ENCODE results near the gene STRN3.

DNA sequence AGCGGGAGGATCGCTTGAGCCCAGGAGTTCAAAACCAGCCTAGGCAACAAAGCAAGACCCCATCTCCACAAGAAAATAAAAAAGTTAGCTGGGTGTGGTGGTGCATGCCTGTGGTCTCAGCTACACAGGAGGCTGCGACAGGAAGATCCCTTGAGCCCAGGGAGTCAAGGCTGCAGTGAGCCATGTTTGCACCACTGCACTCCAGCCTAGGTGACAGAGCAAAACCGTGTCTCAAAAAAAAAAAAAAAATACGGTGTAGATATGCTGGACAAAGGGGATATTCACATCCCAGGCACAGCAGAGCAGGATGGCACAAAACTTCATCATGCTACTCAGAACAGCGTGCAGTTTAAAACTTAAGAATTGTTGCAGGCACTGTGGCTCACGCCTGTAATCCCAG is 24.8 kb upstream of the STRN3 start:
- TF ChIP-seq, protein P1, sequence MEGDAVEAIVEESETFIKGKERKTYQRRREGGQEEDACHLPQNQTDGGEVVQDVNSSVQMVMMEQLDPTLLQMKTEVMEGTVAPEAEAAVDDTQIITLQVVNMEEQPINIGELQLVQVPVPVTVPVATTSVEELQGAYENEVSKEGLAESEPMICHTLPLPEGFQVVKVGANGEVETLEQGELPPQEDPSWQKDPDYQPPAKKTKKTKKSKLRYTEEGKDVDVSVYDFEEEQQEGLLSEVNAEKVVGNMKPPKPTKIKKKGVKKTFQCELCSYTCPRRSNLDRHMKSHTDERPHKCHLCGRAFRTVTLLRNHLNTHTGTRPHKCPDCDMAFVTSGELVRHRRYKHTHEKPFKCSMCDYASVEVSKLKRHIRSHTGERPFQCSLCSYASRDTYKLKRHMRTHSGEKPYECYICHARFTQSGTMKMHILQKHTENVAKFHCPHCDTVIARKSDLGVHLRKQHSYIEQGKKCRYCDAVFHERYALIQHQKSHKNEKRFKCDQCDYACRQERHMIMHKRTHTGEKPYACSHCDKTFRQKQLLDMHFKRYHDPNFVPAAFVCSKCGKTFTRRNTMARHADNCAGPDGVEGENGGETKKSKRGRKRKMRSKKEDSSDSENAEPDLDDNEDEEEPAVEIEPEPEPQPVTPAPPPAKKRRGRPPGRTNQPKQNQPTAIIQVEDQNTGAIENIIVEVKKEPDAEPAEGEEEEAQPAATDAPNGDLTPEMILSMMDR (IDR thresholded peaks at IDR 0.05; ENCODE audit: low read depth, low read length, missing input control), result no peak
- TF ChIP-seq JUND (IDR thresholded peaks at IDR 0.05), result no peak
- TF ChIP-seq, protein P2, sequence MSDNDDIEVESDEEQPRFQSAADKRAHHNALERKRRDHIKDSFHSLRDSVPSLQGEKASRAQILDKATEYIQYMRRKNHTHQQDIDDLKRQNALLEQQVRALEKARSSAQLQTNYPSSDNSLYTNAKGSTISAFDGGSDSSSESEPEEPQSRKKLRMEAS (IDR thresholded peaks at IDR 0.05), result no peak
- no peak for TF ChIP-seq GABPA (IDR thresholded peaks at IDR 0.05 in 1 of 2, conservative IDR thresholded peaks at IDR 0.05 in 1 of 2)
- TF ChIP-seq YY1 (IDR thresholded peaks at IDR 0.05), result no peak
- TF ChIP-seq EGR1 (IDR thresholded peaks at IDR 0.05; ENCODE audit: low read depth in 2 of 2), result no peak
- no peak for TF ChIP-seq SP1 (IDR thresholded peaks at IDR 0.05)
- TF ChIP-seq TAF1 (conservative IDR thresholded peaks at IDR 0.05), result no peak
- no peak for TF ChIP-seq FOXA1 (IDR thresholded peaks at IDR 0.05)
- TF ChIP-seq, protein P3, sequence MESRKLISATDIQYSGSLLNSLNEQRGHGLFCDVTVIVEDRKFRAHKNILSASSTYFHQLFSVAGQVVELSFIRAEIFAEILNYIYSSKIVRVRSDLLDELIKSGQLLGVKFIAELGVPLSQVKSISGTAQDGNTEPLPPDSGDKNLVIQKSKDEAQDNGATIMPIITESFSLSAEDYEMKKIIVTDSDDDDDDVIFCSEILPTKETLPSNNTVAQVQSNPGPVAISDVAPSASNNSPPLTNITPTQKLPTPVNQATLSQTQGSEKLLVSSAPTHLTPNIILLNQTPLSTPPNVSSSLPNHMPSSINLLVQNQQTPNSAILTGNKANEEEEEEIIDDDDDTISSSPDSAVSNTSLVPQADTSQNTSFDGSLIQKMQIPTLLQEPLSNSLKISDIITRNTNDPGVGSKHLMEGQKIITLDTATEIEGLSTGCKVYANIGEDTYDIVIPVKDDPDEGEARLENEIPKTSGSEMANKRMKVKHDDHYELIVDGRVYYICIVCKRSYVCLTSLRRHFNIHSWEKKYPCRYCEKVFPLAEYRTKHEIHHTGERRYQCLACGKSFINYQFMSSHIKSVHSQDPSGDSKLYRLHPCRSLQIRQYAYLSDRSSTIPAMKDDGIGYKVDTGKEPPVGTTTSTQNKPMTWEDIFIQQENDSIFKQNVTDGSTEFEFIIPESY (IDR thresholded peaks at IDR 0.05), result no peak
- no peak for TF ChIP-seq RAD21 (IDR thresholded peaks at IDR 0.05)
- TF ChIP-seq, protein P4, sequence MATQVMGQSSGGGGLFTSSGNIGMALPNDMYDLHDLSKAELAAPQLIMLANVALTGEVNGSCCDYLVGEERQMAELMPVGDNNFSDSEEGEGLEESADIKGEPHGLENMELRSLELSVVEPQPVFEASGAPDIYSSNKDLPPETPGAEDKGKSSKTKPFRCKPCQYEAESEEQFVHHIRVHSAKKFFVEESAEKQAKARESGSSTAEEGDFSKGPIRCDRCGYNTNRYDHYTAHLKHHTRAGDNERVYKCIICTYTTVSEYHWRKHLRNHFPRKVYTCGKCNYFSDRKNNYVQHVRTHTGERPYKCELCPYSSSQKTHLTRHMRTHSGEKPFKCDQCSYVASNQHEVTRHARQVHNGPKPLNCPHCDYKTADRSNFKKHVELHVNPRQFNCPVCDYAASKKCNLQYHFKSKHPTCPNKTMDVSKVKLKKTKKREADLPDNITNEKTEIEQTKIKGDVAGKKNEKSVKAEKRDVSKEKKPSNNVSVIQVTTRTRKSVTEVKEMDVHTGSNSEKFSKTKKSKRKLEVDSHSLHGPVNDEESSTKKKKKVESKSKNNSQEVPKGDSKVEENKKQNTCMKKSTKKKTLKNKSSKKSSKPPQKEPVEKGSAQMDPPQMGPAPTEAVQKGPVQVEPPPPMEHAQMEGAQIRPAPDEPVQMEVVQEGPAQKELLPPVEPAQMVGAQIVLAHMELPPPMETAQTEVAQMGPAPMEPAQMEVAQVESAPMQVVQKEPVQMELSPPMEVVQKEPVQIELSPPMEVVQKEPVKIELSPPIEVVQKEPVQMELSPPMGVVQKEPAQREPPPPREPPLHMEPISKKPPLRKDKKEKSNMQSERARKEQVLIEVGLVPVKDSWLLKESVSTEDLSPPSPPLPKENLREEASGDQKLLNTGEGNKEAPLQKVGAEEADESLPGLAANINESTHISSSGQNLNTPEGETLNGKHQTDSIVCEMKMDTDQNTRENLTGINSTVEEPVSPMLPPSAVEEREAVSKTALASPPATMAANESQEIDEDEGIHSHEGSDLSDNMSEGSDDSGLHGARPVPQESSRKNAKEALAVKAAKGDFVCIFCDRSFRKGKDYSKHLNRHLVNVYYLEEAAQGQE (IDR thresholded peaks at IDR 0.05), result no peak

All from liver (tissue), 3 donors.